ENCODE data around the gene PFDN6. TPM values are rescaled to one million over a fixed set of nuclear protein-coding genes. Genes with fewer than 3 reads are reported as not detected.
A peak's percentile ranks its signal among the peaks of the same experiment; 100 is the strongest.

The PFDN6 gene
- total RNA-seq, 1 experiment from 2014 or later = 101 TPM

DNA sequence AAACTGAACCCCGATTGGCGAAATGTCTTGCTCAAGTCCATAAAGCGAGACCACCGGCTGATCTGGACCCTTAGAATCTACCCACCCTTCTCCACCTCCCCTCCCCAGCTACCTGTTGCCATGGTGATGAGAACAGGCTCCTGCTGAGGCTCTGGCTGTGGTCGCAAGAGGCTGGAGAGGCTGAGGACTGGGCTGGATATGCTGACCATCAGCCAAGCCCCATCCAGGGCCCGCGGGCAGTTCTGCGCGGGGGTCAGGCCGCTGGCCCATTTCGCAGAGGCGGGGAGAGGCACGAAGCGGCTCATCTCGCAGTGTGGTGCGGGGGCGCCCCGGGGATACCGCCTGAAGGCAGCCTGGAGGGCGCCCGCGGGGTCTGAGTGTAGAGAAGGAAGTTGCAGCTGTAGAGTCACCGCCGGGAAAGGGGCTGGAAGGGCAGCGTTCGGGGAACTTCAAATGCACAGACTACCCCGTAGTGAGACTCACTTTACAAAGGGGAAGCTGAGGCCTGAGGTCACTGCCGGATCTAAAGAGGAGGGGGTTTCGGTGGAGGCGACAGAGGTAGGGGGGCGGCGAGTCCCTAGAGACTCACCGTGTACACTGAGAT is 23.8 kb downstream of the PFDN6 start:
- Histone ChIP-seq H3K4me1 (ENCODE audit: control insufficient read depth, insufficient read depth, low read length) (peaks cover 26% of the 10 kb centered on the region), H3K9me3 (ENCODE audit: control insufficient read depth, insufficient read depth, low read depth, low read length) (no peaks in the 10 kb centered on the region), H3K27ac (ENCODE audit: low read length) (peak overlapping the region; percentile 99), H3K4me3 (ENCODE audit: low read depth in 2 of 2, low read length in 2 of 2) (peak overlapping the region; percentile 91 to 92), H3K27me3 (ENCODE audit: control insufficient read depth, insufficient read depth, low read length) (no peaks in the 10 kb centered on the region), H3K36me3 (ENCODE audit: control insufficient read depth, insufficient read depth, low read length) (no peaks in the 10 kb centered on the region; the same call in none of the 2 replicates)
- DNase-seq (ENCODE audit: low read depth, low spot score) (no peak), ATAC-seq (no peak)
- in situ Hi-C loops (cut with HindIII; ENCODE audit: low pct_unique_long_range_greater_than_20kb, low sequenced_read_pairs) (no loop called here), intact Hi-C loops (cut with micrococcal nuclease; ENCODE audit: unreplicated experiment) (no loop called here)
- ChIA-PET POLR2A (interaction anchor here (0.6 to 1.1 kb wide), 2 partner anchors 37 to 1343 kb away, joined by 5 to 10 read pairs; no protein-coding TSS in a partner anchor), CTCF (no interaction called here)
- no TSS peak for BruUV-seq (replicated peaks)
- TF ChIP-seq TCF7L2 (IDR thresholded peaks at IDR 0.05; ENCODE audit: low read depth, low read length) (no peak), POLR2AphosphoS5 (IDR thresholded peaks at IDR 0.05; ENCODE audit: low read depth, low read length) (no peak; the same call in 1 of the 2 replicates), CTCF (IDR thresholded peaks at IDR 0.05) (no peak), SIN3A (IDR thresholded peaks at IDR 0.05; ENCODE audit: borderline replicate concordance, insufficient read depth, low read depth, low read length) (no peak)
- TF ChIP-seq, protein P1, sequence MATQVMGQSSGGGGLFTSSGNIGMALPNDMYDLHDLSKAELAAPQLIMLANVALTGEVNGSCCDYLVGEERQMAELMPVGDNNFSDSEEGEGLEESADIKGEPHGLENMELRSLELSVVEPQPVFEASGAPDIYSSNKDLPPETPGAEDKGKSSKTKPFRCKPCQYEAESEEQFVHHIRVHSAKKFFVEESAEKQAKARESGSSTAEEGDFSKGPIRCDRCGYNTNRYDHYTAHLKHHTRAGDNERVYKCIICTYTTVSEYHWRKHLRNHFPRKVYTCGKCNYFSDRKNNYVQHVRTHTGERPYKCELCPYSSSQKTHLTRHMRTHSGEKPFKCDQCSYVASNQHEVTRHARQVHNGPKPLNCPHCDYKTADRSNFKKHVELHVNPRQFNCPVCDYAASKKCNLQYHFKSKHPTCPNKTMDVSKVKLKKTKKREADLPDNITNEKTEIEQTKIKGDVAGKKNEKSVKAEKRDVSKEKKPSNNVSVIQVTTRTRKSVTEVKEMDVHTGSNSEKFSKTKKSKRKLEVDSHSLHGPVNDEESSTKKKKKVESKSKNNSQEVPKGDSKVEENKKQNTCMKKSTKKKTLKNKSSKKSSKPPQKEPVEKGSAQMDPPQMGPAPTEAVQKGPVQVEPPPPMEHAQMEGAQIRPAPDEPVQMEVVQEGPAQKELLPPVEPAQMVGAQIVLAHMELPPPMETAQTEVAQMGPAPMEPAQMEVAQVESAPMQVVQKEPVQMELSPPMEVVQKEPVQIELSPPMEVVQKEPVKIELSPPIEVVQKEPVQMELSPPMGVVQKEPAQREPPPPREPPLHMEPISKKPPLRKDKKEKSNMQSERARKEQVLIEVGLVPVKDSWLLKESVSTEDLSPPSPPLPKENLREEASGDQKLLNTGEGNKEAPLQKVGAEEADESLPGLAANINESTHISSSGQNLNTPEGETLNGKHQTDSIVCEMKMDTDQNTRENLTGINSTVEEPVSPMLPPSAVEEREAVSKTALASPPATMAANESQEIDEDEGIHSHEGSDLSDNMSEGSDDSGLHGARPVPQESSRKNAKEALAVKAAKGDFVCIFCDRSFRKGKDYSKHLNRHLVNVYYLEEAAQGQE (IDR thresholded peaks at IDR 0.05; ENCODE audit: insufficient read depth in 1 of 2, low read depth in 2 of 2, low read length in 1 of 2) = no peak

DNA sequence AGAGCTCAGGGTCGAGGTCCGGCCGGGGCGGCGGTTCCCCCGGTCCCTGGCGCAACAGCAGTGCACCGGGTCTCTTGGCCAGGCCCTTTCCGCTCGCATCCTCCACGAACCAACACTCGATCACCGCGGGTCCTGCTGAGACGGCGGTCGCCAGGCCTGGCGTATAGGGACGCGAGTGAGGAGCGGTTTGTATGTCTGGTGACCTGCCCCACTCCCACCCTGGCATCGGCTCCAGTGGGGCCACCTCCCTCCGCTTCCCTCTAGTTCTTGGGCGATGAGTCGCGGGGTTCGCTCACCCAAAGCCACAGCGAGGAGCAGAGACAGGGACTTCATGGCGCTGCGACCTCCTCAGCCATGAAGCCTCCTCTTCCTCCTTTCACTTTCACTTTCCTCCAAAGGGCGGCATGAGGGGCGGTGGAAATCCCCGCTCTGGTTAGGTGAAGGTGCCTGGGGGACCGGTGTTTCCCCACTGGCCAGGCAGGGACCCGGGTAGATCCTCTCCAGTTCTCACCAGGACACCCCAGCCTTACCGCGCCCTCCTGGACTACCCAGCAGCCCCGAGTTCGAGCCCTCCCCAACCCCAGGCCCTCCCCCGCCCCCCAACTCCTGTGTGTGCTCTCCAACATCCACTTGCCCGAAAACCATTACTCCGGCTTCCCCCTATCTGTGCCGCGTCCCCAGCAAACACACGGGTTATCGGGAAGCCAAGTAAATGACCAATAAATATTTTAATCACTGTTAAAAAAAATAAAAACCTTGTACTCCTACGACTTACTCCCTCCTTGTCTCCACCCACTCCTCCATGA is 24.5 kb downstream of the PFDN6 start, which contains the start of gene TAPBP:
TAPBP (minus strand) TSS at position 370 of the 806 bp plus-strand sequence; CDS start at position 333, 37 bp downstream.
- H3K9me3 ChIP-seq (ENCODE audit: control insufficient read depth, insufficient read depth, low read depth, low read length) = no peaks in the 10 kb centered on the region
- ChIA-PET CTCF (no interaction called here), POLR2A (no interaction called here)
- peaks cover 4% of the 10 kb centered on the region for H3K36me3 ChIP-seq (ENCODE audit: control insufficient read depth, insufficient read depth, low read length)
- ATAC-seq = peak; percentile 42
- H3K4me3 ChIP-seq (ENCODE audit: low read depth in 2 of 2, low read length in 2 of 2) = peak within 1 kb of the TSS; percentile 91 to 92
- H3K27me3 ChIP-seq (ENCODE audit: control insufficient read depth, insufficient read depth, low read length) = no peaks in the 10 kb centered on the region
- no peak for DNase-seq (ENCODE audit: low read depth, low spot score)
- TF ChIP-seq SIN3A (IDR thresholded peaks at IDR 0.05; ENCODE audit: borderline replicate concordance, insufficient read depth, low read depth, low read length) (peak; percentile 64; the same call in 1 of the 2 replicates), POLR2AphosphoS5 (IDR thresholded peaks at IDR 0.05; ENCODE audit: low read depth, low read length) (peak; percentile 55; the same call in 1 of the 2 replicates), TCF7L2 (IDR thresholded peaks at IDR 0.05; ENCODE audit: low read depth, low read length) (peak; percentile 27; the same call in 1 of the 2 replicates)
- TF ChIP-seq, protein P1 (IDR thresholded peaks at IDR 0.05; ENCODE audit: insufficient read depth in 1 of 2, low read depth in 2 of 2, low read length in 1 of 2) = no peak
- peak within 1 kb of the TSS; percentile 99 for H3K27ac ChIP-seq (ENCODE audit: low read length)
- intact Hi-C loops (cut with micrococcal nuclease; ENCODE audit: unreplicated experiment) = no loop called here
- in situ Hi-C loops (cut with HindIII; ENCODE audit: low pct_unique_long_range_greater_than_20kb, low sequenced_read_pairs) = no loop called here
- H3K4me1 ChIP-seq (ENCODE audit: control insufficient read depth, insufficient read depth, low read length) = peaks cover 32% of the 10 kb centered on the region
- TSS peak; percentile 88 for BruUV-seq (replicated peaks)

Measured in Panc1 (cell line).